SK-N-SH treated with all-trans-retinoic acid at 6 μM for 48 hours (cell line): Measurements from ENCODE around the gene CTSA.

ENCODE experiments used
- ATAC-seq: fragments of 200-7000 bp; cut with Tn5 transposase; 3 replicates; pipeline ENCODE4 v1.9.1; 2020; ENCODE audit warnings: mild to moderate bottlenecking, moderate library complexity
- ARNTL ChIP-seq: fragments of 450-650 bp; formaldehyde crosslinking; IDR thresholded peaks from 2 replicates; pipeline ENCODE4 v1.5.0; 2020; ENCODE audit warnings: low read depth, mild to moderate bottlenecking, moderate library complexity, borderline replicate concordance
- BACH2 ChIP-seq: fragments of 250-450 bp; sonication (Bioruptor Pico); IDR thresholded peaks from 2 replicates; pipeline ENCODE4 v1.9.0; 2021; ENCODE audit warnings: mild to moderate bottlenecking, borderline replicate concordance
- CSDC2 ChIP-seq: fragments of 250-450 bp; sonication (Bioruptor Pico); IDR thresholded peaks from 2 replicates; pipeline ENCODE4 v1.5.0; 2020; ENCODE audit warnings: mild to moderate bottlenecking, moderate library complexity
- CSRNP3 ChIP-seq: fragments of 250-450 bp; sonication (Bioruptor Pico); IDR thresholded peaks from 2 replicates; pipeline ENCODE4 v1.5.1; 2021; ENCODE audit warnings: mild to moderate bottlenecking, moderate library complexity
- GLIS3 ChIP-seq: fragments of 250-450 bp; sonication (Bioruptor Pico); IDR thresholded peaks from 2 replicates; pipeline ENCODE4 v1.5.0; 2020; ENCODE audit warnings: mild to moderate bottlenecking, moderate library complexity
- ISL1 ChIP-seq: fragments of 250-450 bp; sonication (Bioruptor Pico); IDR thresholded peaks from 2 replicates; pipeline ENCODE4 v2.1.2; 2022; ENCODE audit warnings: mild to moderate bottlenecking, moderate library complexity
- OSR1 ChIP-seq: fragments of 250-450 bp; sonication (Bioruptor Pico); IDR thresholded peaks from 2 replicates; pipeline ENCODE4 v1.8.0; 2022; ENCODE audit warnings: moderate library complexity, mild to moderate bottlenecking, inconsistent platforms
- POU6F1 ChIP-seq: fragments of 250-450 bp; sonication (Bioruptor Pico); IDR thresholded peaks from 2 replicates; pipeline ENCODE4 v1.8.0; 2021; ENCODE audit warnings: low read depth, mild to moderate bottlenecking, moderate library complexity, borderline replicate concordance
- PPARA ChIP-seq: fragments of 250-450 bp; sonication (Bioruptor Pico); IDR thresholded peaks from 2 replicates; pipeline ENCODE4 v1.5.0; 2020; ENCODE audit warnings: mild to moderate bottlenecking, borderline replicate concordance
- RARB ChIP-seq: fragments of 250-450 bp; sonication (Bioruptor Pico); IDR thresholded peaks from 2 replicates; pipeline ENCODE4 v1.8.0; 2021; ENCODE audit warnings: mild to moderate bottlenecking, moderate library complexity
- SNAI2 ChIP-seq: fragments of 250-450 bp; sonication (Bioruptor Pico); IDR thresholded peaks from 2 replicates; pipeline ENCODE4 v1.5.0; 2020; ENCODE audit warnings: mild to moderate bottlenecking, moderate library complexity
- TOX ChIP-seq: fragments of 250-450 bp; sonication (Bioruptor Pico); IDR thresholded peaks from 2 replicates; pipeline ENCODE4 v1.8.0; 2021; ENCODE audit warnings: mild to moderate bottlenecking, moderate library complexity, borderline replicate concordance
- ZC3H10 ChIP-seq: fragments of 250-450 bp; sonication (Bioruptor Pico); IDR thresholded peaks from 2 replicates; pipeline ENCODE4 v1.5.1; 2021; ENCODE audit warnings: mild to moderate bottlenecking, moderate library complexity
- ZFP3 ChIP-seq: fragments of 250-450 bp; sonication (Bioruptor Pico); IDR thresholded peaks from 2 replicates; pipeline ENCODE4 v1.5.0; 2020; ENCODE audit warnings: mild to moderate bottlenecking, moderate library complexity
- ZFP30 ChIP-seq: fragments of 450-650 bp; formaldehyde crosslinking; IDR thresholded peaks from 2 replicates; pipeline ENCODE4 v1.5.0; 2022; ENCODE audit warnings: mild to moderate bottlenecking, moderate library complexity
- ZNF565 ChIP-seq: fragments of 450-650 bp; formaldehyde crosslinking; conservative IDR thresholded peaks from 2 replicates; pipeline ENCODE4 v1.5.0; 2020; ENCODE audit warnings: low read depth, mild to moderate bottlenecking, moderate library complexity
- ZNF70 ChIP-seq: fragments of 450-650 bp; formaldehyde crosslinking; IDR thresholded peaks from 2 replicates; pipeline ENCODE4 v1.5.0; 2020; ENCODE audit warnings: mild to moderate bottlenecking, moderate library complexity
- ZNF8 ChIP-seq: fragments of 450-650 bp; formaldehyde crosslinking; IDR thresholded peaks from 2 replicates; pipeline ENCODE4 v1.5.0; 2020; ENCODE audit warnings: mild to moderate bottlenecking, moderate library complexity
- TF ChIP-seq, protein P1 (sequence below): fragments of 250-450 bp; sonication (Bioruptor Pico); IDR thresholded peaks from 2 replicates; pipeline ENCODE4 v1.5.1; 2020; ENCODE audit warnings: low read depth, mild to moderate bottlenecking, moderate library complexity
- TF ChIP-seq, protein P2 (sequence below): fragments of 250-450 bp; sonication (Bioruptor Pico); IDR thresholded peaks from 2 replicates; pipeline ENCODE4 v1.5.0; 2020; ENCODE audit warnings: mild to moderate bottlenecking, moderate library complexity
- TF ChIP-seq, protein P3 (sequence below): fragments of 250-450 bp; sonication (Bioruptor Pico); IDR thresholded peaks from 2 replicates; pipeline ENCODE4 v1.8.0; 2020; ENCODE audit warnings: mild to moderate bottlenecking, moderate library complexity, borderline replicate concordance

Gene CTSA

GRCh38 chr20:45944151-45944964 is 53.2 kb downstream of the CTSA start:
- no peak for ATAC-seq
- TF ChIP-seq BACH2 (CRISPR knock-in tag) (no peak), ZNF8 (CRISPR knock-in tag) (no peak), ZC3H10 (CRISPR knock-in tag) (no peak), ARNTL (CRISPR knock-in tag) (no peak), TOX (CRISPR knock-in tag) (no peak), ZFP30 (no peak), GLIS3 (CRISPR knock-in tag) (no peak), POU6F1 (CRISPR knock-in tag) (no peak), OSR1 (no peak), ZNF565 (no peak), ISL1 (CRISPR knock-in tag) (no peak)
- TF ChIP-seq, protein P1, sequence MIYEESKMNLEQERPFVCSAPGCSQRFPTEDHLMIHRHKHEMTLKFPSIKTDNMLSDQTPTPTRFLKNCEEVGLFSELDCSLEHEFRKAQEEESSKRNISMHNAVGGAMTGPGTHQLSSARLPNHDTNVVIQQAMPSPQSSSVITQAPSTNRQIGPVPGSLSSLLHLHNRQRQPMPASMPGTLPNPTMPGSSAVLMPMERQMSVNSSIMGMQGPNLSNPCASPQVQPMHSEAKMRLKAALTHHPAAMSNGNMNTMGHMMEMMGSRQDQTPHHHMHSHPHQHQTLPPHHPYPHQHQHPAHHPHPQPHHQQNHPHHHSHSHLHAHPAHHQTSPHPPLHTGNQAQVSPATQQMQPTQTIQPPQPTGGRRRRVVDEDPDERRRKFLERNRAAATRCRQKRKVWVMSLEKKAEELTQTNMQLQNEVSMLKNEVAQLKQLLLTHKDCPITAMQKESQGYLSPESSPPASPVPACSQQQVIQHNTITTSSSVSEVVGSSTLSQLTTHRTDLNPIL, result no peak
- TF ChIP-seq, protein P2, sequence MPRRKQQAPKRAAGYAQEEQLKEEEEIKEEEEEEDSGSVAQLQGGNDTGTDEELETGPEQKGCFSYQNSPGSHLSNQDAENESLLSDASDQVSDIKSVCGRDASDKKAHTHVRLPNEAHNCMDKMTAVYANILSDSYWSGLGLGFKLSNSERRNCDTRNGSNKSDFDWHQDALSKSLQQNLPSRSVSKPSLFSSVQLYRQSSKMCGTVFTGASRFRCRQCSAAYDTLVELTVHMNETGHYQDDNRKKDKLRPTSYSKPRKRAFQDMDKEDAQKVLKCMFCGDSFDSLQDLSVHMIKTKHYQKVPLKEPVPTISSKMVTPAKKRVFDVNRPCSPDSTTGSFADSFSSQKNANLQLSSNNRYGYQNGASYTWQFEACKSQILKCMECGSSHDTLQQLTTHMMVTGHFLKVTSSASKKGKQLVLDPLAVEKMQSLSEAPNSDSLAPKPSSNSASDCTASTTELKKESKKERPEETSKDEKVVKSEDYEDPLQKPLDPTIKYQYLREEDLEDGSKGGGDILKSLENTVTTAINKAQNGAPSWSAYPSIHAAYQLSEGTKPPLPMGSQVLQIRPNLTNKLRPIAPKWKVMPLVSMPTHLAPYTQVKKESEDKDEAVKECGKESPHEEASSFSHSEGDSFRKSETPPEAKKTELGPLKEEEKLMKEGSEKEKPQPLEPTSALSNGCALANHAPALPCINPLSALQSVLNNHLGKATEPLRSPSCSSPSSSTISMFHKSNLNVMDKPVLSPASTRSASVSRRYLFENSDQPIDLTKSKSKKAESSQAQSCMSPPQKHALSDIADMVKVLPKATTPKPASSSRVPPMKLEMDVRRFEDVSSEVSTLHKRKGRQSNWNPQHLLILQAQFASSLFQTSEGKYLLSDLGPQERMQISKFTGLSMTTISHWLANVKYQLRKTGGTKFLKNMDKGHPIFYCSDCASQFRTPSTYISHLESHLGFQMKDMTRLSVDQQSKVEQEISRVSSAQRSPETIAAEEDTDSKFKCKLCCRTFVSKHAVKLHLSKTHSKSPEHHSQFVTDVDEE (CRISPR knock-in tag), result no peak

DNA sequence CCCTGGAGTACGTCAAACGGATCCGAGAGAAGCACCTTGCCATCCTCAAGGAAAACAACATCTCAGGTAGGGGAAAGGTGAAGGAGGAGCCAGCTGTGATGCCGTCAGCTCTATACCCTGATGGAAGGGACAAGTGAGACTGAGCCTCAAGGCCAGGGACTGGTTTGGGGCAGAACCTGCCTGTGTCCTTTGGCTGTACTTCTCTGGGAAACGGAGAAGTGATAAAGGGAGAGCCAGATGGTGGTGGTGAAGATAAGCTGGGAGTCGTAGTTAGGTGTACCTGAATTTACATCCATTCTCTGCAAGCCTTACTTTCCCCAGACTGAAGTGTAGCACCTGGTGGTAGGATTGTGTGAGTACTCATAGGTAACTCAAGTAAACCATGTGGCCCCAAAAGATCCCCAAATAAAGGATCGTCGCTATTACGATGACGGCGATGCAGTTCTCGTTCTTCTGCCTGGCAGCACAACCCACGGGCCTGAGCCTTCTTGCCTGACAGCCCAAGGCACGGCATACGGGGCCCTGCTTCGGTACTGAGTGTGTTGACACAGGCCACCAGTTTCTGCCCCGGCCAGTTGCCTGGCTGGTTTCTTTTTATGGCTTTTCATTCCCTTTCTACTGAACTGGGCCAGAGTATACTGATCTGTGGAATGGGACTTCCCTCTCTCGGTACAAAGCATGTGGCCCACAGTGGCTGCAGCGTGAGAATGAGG is 54.0 kb downstream of the CTSA start:
- no peak for ATAC-seq
- no peak for TF ChIP-seq ZFP30
- TF ChIP-seq GLIS3 (CRISPR knock-in tag), result no peak
- TF ChIP-seq ZFP3 (CRISPR knock-in tag), result no peak
- TF ChIP-seq CSRNP3, result no peak
- TF ChIP-seq, protein P1, result no peak
- TF ChIP-seq ARNTL (CRISPR knock-in tag), result no peak
- no peak for TF ChIP-seq SNAI2 (CRISPR knock-in tag)
- no peak for TF ChIP-seq ZC3H10 (CRISPR knock-in tag)
- TF ChIP-seq BACH2 (CRISPR knock-in tag), result no peak
- TF ChIP-seq PPARA (CRISPR knock-in tag), result no peak
- no peak for TF ChIP-seq ZNF565
- TF ChIP-seq, protein P3, sequence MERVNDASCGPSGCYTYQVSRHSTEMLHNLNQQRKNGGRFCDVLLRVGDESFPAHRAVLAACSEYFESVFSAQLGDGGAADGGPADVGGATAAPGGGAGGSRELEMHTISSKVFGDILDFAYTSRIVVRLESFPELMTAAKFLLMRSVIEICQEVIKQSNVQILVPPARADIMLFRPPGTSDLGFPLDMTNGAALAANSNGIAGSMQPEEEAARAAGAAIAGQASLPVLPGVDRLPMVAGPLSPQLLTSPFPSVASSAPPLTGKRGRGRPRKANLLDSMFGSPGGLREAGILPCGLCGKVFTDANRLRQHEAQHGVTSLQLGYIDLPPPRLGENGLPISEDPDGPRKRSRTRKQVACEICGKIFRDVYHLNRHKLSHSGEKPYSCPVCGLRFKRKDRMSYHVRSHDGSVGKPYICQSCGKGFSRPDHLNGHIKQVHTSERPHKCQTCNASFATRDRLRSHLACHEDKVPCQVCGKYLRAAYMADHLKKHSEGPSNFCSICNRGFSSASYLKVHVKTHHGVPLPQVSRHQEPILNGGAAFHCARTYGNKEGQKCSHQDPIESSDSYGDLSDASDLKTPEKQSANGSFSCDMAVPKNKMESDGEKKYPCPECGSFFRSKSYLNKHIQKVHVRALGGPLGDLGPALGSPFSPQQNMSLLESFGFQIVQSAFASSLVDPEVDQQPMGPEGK (CRISPR knock-in tag), result no peak
- no peak for TF ChIP-seq OSR1
- TF ChIP-seq POU6F1 (CRISPR knock-in tag), result no peak
- no peak for TF ChIP-seq ISL1 (CRISPR knock-in tag)
- TF ChIP-seq CSDC2 (CRISPR knock-in tag), result no peak
- TF ChIP-seq RARB (CRISPR knock-in tag), result no peak
- TF ChIP-seq ZNF70 (CRISPR knock-in tag), result no peak
